ENCODE measurements around the gene LTBP1.

The LTBP1 gene

DNA sequence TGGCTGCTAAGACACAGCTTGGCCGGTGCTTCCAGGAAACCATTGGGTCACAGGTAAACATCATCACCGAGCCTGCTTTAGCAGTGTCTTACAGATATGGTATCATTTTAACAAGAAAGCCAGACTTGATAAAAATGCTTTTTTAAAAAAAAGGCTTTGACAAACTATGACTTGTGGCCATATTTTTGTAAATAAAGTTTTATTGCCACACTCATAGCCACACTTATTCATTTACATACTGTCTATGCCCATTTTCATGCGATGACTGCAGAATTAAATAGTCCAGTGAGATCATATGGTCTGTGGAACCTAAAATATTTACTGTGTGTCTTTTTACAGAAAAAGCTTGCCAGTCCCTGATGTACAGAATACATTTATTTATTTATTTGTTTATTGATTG, 242.0 kb downstream of the LTBP1 start:
- TF ChIP-seq CTCF (IDR thresholded peaks at IDR 0.05; ENCODE audit: poor library complexity, severe bottlenecking), result no peak
- no peak overlapping the region for H3K4me3 ChIP-seq (ENCODE audit: severe bottlenecking)
- H3K4me1 ChIP-seq (ENCODE audit: insufficient read depth, poor library complexity, severe bottlenecking), result no peaks in the 10 kb centered on the region
- no peaks in the 10 kb centered on the region; the same call in 1 of the 2 replicates for H3K36me3 ChIP-seq (ENCODE audit: low read depth)
- ATAC-seq (ENCODE audit: low read depth) (no peak), DNase-seq (ENCODE audit: low spot score) (no peak)
- H3K27ac ChIP-seq (ENCODE audit: poor library complexity, severe bottlenecking), result no peak overlapping the region
- H3K9me3 ChIP-seq (ENCODE audit: severe bottlenecking), result no peaks in the 10 kb centered on the region
- H3K27me3 ChIP-seq (ENCODE audit: insufficient read depth, poor library complexity, severe bottlenecking), result no peaks in the 10 kb centered on the region

DNA sequence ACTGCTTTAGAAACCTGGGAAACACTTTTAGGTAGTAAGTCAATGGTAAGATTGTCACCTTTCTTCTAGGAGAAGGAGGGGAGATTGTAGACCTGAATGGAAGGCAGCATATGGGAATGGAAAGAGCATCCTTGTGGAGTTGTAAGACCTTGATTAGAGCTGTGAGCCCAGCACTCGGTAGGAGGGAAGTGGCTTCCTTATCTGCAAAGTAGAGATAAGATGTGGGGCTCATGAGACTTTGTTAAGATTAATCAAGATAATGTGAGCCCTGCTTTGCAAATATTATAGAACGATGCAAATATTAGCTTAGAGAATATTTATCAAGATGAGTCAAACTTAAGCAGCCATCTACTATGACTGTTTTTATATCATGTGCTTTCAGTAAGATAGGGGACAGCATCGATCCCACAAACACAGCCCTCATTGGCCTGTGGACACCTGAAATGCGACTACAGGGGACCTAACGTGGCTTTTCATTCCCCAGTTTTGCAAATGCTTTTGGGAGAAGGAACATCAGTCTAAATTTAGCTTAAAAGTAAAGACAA, 243.7 kb downstream of the LTBP1 start:
- H3K36me3 ChIP-seq (ENCODE audit: low read depth), result no peaks in the 10 kb centered on the region; the same call in 1 of the 2 replicates
- DNase-seq (ENCODE audit: low spot score) (no peak), ATAC-seq (ENCODE audit: low read depth) (no peak)
- H3K27ac ChIP-seq (ENCODE audit: poor library complexity, severe bottlenecking), result no peak overlapping the region
- H3K4me3 ChIP-seq (ENCODE audit: severe bottlenecking), result no peak overlapping the region
- no peaks in the 10 kb centered on the region for H3K9me3 ChIP-seq (ENCODE audit: severe bottlenecking)
- H3K27me3 ChIP-seq (ENCODE audit: insufficient read depth, poor library complexity, severe bottlenecking), result no peaks in the 10 kb centered on the region
- TF ChIP-seq CTCF (IDR thresholded peaks at IDR 0.05; ENCODE audit: poor library complexity, severe bottlenecking), result no peak
- H3K4me1 ChIP-seq (ENCODE audit: insufficient read depth, poor library complexity, severe bottlenecking), result no peaks in the 10 kb centered on the region

DNA sequence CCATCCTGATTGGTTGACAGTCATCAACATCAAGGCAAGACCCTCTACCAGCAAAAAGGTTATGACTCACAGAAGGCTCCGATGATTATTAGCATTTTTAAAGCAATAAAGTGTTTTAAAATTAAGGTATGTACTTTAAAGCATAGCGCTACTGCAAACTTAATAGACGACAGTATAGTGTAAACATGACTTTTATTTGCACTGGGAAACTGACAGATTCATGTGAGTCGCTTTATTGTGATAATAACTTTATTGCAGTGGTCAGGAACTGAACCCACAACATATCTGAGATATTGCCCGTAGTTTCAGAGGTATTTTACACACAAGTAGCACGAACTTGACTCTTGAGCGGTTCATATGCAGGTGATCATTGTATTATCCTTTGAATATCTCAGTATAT, 249.1 kb downstream of the LTBP1 start:
- Histone ChIP-seq H3K27ac (ENCODE audit: poor library complexity, severe bottlenecking) (no peak overlapping the region), H3K4me3 (ENCODE audit: severe bottlenecking) (no peak overlapping the region), H3K9me3 (ENCODE audit: severe bottlenecking) (no peaks in the 10 kb centered on the region), H3K4me1 (ENCODE audit: insufficient read depth, poor library complexity, severe bottlenecking) (no peaks in the 10 kb centered on the region), H3K27me3 (ENCODE audit: insufficient read depth, poor library complexity, severe bottlenecking) (no peaks in the 10 kb centered on the region), H3K36me3 (ENCODE audit: low read depth) (no peaks in the 10 kb centered on the region)
- DNase-seq (ENCODE audit: low spot score) (no peak), ATAC-seq (ENCODE audit: low read depth) (no peak)
- no peak for TF ChIP-seq CTCF (IDR thresholded peaks at IDR 0.05; ENCODE audit: poor library complexity, severe bottlenecking)

DNA sequence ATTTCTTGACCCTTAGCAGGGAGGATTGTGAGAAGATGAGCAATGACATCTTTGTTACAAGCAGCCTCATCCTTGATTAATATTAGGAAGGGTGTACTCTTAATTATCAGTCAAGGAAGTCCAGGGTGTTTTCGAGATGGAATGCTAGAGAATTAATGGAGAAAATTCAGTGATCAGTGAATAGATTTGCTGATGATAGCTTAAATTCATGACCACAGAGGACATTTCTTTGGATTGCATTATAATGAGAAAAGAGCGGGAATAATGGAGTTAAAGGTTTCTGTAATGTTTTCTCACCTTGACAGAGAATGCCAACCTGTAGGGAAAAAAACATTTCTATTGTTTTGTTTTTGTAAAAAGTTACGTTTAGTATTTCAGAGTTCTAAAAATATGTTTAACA, 249.9 kb downstream of the LTBP1 start:
- TF ChIP-seq CTCF (IDR thresholded peaks at IDR 0.05; ENCODE audit: poor library complexity, severe bottlenecking), result no peak
- ATAC-seq (ENCODE audit: low read depth), result no peak
- Histone ChIP-seq H3K27me3 (ENCODE audit: insufficient read depth, poor library complexity, severe bottlenecking) (no peaks in the 10 kb centered on the region), H3K27ac (ENCODE audit: poor library complexity, severe bottlenecking) (no peak overlapping the region), H3K4me1 (ENCODE audit: insufficient read depth, poor library complexity, severe bottlenecking) (no peaks in the 10 kb centered on the region), H3K36me3 (ENCODE audit: low read depth) (no peaks in the 10 kb centered on the region), H3K4me3 (ENCODE audit: severe bottlenecking) (no peak overlapping the region), H3K9me3 (ENCODE audit: severe bottlenecking) (no peaks in the 10 kb centered on the region)
- no peak for DNase-seq (ENCODE audit: low spot score)

- Histone ChIP-seq H3K27me3 (ENCODE audit: insufficient read depth, poor library complexity, severe bottlenecking) (no peaks in the 10 kb centered on the region), H3K4me1 (ENCODE audit: insufficient read depth, poor library complexity, severe bottlenecking) (no peaks in the 10 kb centered on the region), H3K36me3 (ENCODE audit: low read depth) (no peaks in the 10 kb centered on the region), H3K27ac (ENCODE audit: poor library complexity, severe bottlenecking) (no peak overlapping the region), H3K9me3 (ENCODE audit: severe bottlenecking) (no peaks in the 10 kb centered on the region), H3K4me3 (ENCODE audit: severe bottlenecking) (no peak overlapping the region)
- TF ChIP-seq CTCF (IDR thresholded peaks at IDR 0.05; ENCODE audit: poor library complexity, severe bottlenecking), result no peak
- DNase-seq (ENCODE audit: low spot score) (no peak), ATAC-seq (ENCODE audit: low read depth) (no peak)
Observed at GRCh38 chr2:33197198-33197938, 250.6 kb downstream of the LTBP1 start.

All from RWPE2 (cell line).